ENCODE data around the gene SPATA12.
"Not testable (repeated sequence)": the region's sequence is repeated elsewhere in the genome, so short reads cannot be mapped to it uniquely, and the experiment has no call there.

The SPATA12 gene

DNA sequence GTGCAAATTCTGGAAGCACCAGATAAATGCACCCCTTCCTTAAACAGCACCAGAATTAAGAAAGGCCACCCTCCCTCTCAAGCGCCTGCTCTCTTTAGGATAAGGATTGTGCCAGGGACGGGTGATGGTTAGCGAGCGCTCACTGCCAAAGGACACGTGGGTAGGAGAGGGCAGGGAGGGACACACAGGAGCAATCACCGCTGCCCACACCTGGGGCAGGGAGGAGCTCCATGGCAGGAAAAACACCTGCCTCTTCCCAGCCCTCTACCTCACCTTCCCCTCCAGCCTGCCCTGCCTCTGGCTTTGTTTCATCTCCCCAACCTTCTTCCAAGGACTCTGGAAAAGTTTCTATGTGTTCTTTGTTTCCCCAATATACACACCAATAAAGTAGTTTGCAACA, 7.3 kb upstream of the SPATA12 start:
- DNase-seq, result no peak

DNA sequence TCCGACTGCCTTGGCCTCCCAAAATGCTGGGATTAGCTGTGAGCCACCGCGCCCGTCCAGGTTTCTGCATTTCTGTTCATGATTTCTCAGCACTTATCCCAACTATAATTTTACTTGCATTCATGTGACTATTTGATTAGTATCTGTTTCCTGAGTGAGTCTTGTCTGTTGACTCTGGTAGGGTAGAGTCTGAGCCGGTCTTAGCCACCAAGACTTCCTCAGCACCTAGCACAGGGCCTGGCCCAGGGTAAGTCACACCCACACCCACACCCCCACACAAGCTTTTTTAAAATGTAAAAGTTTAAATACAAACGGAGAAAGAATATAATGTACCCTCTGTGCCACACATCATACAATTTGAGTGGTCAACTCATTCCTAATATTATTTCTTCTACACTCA, 3.1 kb upstream of the SPATA12 start:
- DNase-seq, result no peak

DNA sequence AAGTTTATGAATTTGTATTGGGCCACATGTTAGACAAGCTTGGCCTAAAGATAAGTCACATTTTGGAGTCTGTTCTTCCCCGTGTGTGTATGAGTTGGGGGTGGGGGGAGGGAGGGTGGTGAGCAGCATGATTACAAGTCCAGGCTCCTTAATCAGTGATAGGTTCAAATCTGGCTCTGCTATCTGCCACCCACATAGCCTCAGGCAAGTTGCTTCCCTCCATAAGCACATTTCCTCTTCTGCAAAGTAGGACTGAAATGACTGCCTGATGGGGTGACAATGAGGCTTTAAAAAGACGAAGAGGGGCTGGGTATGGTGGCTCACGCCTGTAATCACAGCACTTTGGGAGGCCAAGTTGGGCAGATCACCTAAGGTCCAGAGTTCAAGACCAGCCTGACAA, 1.1 kb upstream of the SPATA12 start:
- no peak for DNase-seq

DNA sequence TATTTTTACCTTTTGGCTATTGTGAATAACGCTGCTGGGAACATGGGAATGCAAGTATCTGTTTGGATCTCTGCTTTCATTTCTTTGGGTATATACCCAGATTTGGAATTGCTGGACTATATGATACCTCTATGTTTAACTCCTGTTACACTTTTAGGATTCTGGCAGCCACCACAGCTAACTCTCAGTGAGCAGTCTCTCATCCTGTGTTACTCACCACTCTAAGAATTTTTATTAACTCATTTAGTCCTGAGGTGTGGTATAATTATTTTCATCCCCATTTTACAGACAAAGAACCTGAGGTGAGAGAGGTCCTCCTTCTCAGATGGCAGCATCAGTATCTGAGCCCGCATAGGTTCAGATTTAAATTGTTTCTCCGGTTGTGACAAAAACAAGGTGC, 1.1 kb downstream of the SPATA12 start:
- DNase-seq, result no peak

DNA sequence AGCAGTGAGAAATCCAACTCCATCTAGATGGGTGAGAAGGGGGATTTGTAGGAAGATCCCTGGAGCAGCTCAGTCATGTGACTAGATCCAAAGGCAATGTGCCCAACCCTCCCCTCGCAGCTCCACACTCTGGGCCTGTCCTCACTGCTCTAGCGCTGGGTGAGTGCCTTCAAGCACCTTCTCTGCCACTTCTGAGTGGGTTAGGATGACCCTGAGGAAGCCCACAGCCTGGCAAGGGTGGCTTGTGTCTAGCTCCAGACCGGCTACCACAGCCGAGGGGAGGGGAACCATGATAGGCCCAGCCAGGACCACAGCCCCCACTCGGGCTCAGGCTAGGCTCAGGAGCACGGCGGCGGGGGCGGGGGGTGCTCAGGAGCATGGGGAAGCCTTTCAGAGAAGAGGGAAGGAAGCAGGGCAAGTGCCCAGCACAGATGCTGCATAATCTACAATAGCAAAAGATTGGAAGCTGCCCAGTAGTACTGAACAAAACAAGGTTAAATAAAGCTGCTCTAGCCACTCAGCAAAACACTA, 1.7 kb downstream of the SPATA12 start:
- no peak for DNase-seq

DNA sequence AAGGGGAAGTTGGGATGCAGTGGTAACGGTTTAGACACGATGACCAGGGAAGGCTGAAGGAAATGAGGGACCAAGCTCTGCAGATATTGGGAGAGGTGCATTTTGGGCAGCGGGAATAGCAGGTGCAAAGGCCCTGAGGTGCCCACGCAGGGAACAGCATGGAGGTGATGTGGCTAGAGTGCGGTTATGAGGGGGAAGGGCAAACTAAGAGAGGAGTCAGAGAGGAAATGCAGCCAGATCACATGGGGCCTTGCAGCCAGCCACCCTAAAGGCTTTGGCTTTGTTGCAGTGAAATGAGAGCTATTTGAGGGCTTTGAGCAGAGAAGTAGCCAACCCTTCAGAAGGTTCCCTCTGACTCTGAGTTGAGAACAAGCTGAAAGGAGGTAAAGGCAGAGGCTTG, 2.6 kb downstream of the SPATA12 start:
- no peak for DNase-seq

DNA sequence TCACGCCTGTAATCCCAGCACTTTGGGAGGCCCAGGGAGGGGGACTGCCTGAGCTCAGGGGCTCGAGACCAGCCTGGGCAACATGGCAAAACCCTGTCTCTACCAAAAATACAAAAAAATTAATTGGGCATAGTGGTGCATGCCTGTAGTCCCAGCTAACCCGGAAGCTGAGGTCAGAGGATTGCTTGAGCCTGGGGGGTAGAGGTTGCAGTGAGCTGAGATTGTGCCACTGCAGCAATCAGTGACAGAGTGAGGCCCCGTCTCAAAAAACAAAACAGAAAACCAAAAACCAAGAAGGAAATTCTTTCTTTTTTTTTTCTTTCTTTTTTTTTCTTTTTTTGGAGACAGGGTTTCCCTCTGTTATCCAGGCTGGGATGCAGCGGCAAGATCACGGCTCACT, 3.5 kb downstream of the SPATA12 start:
- no peak for DNase-seq

DNA sequence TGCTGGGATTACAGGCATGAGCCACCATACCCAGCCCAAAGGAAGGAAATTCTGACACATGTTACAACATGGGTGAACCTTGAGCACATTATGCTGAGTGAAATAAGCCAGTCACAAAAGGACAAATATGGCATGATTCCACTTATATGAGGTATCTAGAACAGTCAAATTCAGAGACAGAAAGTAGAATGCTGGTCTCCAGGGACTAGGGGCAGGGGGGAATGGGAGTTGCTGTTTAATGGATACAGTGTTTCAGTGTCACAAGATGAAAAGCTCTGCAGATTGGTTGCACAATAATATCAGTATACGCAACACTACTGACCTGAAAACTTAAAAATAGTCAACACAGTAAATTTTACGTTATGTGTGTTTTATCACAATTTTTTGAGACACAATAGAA, 4.1 kb downstream of the SPATA12 start:
- DNase-seq, result no peak

DNA sequence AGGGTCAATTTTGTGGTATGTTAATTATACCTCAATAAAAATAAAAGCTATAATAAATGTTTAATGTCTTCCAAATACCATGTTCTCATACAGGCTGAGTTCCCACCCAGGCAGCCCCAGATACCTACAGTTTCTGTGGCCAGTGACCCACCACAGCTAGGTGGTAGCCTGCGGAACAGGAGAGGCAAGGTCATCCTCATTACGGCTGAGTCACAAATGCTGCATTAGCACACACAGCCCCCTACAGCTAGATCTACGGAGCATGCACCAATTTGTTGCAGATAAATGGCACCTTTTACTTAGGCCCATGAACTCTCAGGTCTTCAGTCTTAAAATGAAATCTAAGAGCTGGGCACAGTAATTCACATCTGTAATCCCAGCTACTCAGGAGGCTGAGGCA, 5.1 kb downstream of the SPATA12 start:
- DNase-seq, result no peak

DNA sequence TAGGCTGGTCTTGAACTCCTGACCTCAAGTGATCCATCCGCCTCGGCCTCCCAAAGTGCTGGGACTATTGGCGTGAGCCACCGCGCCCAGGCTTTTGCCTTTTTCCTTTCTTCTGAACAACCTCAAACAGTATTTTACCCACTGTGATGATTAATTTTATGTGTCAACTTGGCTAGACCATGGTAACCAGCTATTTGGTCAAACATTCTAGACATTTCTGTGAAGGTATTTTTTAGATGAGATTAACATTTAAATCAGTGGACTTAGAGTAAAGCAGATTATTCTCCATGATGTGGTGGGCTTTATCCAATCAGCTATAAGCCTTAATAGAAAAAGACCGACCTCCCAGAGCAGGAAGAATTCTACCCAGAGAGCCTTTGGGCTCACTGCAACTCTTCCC, 6.0 kb downstream of the SPATA12 start:
- no peak for DNase-seq

DNA sequence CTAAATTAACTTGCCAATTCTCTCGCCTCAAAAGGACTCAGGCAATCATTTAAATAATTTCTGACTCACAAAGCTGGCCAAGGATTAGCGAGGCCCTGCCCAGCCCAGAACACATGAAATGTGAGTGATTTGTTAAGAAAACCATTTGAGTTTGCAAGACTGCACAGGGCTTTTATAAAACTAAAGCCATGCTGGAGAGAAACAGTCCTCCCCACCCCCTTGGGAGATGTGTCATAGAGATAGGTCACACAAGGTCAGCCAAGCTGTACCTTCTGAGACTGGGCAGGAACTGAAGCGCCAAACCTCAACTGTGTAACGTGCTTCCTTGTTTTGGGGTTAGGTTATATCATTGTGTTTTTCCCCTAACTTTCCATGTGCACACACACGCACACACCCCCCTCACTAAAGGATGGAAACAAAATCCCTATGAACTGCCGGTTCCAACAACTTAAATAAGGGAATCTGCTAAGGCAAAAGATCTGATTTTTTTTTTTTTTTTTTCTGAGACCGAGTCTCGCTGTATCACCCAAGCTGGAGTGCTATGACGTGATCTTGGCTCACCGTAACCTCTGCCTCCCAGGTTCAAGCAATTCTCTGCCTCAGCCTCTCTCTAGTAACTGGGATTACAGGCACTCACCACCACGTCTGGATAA, 8.1 kb downstream of the SPATA12 start:
- DNase-seq, result no peak

DNA sequence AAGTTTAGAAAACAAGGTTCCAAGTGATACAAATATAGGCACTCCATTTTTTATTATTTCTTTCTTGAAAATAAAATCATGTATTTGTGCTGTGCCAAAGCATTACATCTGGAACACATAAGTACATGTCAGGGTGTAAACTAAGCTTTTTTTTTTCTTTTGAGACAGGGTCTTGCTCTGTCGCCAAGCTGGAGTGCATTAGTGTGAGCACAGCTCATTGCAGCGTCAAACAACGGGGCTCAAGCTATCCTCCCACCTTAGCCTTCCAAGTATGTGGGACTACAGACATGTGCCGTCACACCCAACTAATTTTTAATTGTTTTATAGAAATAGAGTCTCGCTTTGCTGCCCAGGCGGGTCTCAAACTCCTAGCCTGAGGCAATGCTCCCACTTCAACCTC, 9.0 kb downstream of the SPATA12 start:
- no peak for DNase-seq

DNA sequence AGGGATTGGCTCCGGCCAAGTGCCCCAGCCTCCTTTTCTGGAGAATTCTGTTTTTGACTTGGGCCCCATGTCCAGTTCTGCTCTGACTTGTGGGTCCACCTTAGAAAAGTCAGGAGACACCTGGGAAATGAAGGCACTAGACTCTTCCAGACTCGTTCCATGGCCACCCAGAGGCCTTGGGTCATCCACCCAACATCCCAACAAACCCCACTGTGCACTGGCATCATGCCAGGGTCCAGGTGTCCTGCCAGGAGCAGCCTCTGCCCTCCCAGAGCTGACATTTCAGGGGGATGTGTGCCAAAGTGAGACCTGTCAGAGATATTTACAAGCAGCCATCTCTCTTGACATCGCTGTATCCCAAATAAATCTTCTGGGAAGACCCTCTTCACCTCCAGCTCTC, 13.2 kb downstream of the SPATA12 start:
- no peak for DNase-seq

DNA sequence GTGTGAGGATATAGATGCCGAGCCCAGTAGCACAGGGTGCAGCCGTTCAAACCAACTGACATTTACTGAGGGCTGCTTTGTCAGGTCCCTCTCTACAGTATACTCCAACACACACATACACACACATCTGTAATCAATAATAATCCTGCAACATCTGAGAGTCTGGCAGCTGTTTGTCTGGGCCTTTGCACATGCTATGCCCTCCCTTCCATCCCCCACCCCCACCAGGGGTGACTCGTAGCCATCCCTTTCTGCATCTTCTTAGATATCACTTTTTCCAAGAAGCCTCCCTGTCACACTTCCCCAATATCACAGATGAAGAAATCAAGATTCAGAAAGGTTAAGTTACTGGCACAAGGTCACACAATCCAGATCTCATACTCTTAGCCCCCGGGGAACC, 13.7 kb downstream of the SPATA12 start:
- no peak for DNase-seq

DNA sequence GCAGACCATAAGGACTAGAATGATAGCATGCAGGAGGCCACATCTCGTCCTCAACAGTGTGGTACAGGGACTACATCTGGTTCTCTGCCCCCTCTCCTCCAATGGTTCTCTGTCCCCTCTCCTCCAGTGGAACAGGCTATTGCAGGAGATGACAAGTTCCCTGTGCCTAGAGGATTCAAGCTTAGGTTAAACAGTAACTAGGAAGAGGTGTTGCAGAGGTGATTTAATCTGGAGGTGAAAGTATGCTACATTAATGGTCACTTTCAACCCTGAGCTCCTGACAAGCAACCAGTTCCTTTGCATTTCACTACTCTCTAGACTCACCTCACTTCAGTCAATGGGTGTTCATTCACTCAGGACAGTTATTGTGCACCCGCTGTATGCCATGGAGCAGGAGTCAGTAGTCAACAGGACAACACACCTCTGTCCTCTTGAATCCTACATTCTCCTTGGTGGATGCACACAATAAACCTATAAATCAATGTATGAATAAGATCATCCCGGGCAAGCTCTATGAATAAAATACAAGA, 16.0 kb downstream of the SPATA12 start:
- no peak for DNase-seq

DNA sequence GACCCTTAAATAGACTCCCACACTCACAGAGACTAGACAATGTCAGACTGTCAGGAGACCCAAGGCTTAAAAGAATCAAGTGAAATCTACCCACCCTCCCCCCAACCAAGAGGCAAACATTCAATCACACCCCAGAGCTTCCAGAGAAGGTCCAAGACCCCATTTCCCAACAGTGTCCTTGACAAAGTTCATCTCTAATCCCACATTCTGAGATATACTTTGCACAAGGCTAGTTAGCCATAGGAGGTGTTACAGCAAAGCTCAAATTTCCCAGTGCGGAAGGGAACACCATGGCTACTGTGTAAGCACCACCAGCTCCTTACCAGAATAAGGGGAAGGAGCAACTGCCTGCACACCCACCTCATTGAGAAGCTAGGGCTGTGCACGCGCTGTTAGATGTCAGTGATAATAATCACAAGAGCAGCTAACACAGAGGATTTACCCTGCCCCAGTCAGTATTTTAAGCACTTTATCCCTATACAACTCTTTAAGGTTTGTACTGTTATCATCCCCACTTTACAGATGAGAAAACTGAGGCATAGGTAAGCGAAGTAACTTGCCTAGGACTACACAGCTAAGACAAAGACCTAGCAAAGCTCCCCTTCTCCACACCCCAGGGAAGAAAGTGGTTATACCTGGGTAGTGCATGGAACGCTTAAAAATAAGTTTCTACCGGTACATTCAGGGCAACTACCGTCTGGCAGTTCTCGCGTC, 17.3 kb downstream of the SPATA12 start:
- DNase-seq, result no peak

DNA sequence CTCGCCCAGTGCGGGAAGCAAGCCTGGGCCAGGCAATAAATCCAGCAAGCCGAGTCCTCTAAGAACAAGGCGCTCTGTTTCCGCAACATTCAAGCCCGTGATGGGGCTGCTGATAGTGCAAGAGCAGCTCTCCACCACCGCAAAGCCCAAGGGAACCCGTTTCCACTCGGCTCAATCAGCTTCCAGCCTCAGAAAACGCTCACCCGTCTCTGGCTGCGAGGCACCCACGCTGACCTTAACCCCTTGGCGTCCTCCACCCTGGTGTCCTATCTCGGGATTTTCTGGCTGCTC, 17.8 kb downstream of the SPATA12 start:
- DNase-seq, result no peak

DNA sequence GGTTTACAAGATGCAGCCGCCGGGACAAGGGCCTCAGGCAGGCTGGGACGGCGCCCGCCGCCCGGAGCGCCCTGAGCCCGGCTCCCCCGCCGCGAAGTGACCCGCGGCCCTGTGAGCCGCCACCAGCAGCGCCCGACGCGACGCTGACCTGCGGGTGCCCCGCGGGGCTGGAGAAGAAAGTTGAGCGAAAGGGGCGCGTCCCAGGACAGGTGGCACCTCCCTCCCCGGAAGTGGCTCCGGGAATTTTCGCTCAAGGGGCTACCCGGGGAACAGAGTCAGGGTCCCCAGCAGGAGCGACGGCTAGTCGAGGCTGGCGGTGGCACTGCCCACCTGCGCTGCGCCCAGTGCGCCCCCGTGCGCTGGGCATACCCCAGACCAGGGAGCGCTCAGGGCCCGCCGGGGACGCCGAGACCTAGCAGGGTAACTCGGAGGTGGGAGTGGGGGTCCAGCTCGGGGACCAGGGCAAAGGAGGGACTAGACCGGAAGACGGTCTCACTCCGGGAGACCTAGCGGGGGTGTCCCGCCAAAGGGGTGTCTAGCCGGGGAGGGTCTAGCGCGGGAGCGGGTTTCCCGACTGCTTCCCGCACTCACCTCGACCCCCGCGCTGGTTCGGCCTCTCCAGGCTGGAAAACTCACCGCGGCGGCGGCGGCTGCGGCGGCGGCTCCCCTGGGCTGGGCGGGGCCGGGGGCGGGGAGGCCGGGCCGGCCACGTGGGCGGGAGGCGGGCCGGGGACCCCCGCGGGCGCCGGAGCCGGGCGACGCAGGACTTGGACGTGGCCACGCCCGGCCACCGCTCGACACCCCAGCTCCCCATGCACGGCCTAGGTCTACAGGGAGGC, 18.4 kb downstream of the SPATA12 start:
- DNase-seq, result no peak

DNA sequence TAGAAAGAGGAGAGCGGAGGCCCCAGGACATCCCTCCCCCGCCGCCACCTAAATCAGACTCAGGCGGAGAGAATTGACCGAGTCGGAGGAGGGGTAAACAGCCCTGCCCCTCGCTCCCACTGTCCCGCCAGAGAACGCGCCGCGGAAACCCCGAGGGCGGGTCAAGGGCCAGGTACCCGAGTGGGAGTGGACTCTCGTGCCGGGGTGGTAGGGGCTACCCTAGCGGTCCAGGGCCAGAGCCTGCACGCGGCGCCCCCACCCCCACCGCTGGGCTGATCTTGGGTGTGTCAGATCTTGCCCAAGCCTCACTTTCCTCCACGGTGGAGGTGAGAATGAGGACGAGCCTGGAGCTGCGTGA, 19.0 kb downstream of the SPATA12 start:
- DNase-seq, result no peak

DNA sequence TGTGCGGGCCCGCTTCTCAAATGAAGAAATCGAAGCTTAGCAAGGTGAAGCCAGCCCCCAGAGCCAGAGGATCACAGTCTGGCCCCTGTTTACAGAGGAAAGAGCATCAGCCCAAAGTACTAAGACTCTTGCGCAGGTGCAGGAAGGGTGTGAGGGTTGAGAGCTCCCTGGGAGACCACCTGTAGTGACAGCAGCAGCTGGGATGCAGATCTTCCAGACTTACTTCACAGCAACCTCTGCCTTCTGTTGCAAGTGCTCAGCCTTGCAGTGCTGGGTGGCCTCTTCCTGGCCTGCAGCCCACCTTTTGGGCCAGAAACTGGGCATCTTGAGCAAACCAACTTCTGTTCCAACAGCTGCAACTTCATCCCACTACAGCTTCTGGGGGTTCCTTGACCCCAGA, 19.7 kb downstream of the SPATA12 start:
- DNase-seq, result no peak

DNA sequence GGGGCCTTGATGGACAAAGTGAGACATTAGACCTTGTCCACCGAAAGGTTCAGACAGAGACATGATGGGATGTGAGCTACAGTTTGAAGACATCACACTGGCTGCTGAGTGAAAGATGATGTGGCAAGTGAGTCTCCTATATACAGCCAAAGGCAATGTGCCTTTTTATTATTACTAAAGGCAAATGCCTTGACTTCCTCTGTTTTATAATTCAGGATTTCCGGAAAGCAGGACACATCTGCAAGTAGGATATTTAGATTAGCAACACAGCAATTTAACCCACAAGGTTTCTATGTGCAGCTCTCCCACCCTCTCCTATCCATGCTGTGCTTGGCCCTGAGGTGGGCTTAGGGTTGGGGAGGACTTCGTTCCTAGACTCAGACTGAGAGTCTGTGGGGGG, 20.7 kb downstream of the SPATA12 start:
- no peak for DNase-seq

DNA sequence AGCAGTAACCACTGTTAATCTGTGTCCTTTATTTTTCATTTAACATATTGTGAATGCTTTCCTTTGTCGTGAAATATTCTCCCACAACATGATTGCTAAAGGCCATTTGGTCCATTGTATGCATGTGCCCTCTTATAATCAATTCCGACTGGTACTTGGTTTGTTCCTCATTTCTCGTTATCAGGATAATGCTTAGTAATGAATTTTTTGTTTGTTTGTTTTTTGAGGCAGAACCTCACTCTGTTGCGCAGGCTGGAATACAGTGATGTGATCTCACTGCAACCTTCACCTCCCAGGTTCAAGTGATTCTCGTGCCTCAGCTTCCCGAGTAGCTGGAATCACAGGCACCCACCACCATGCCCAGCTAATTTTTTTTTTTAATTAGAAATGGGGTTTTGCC, 22.0 kb downstream of the SPATA12 start:
- no peak for DNase-seq

DNA sequence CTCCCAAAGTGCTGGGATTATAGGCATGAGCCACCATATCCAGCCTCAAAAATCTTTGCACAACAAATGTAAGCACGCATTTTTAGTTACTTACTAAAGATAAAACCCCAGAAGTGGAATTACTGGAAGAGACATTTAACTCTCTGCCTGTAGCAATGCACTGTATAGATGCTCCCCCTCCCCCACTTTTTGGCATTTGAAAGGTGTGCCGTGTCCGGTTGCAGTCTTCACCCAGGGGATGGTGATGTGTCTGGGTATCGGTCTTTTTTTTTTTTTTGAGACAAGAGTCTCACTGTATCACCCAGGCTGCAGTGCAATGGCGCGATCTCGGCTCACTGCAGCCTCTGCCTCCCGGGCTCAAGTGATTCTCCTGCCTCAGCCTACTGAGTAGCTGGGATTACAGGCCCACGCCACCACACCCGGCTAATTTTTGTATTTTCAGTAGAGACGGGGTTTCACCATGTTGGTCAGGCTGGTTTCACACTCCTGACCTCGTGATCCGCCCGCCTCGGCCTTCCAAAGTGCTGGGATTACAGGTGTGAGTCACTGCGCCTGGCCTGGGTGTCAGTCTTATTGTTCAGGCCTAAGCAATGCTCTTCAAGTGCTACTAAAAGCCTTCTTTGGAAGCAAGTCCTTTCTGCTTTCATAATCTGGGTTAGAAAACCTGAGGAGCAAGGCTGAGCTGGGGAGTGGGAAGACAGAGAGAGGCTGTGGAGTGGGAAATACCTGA, 23.0 kb downstream of the SPATA12 start:
- not testable (repeated sequence) for DNase-seq
